Tibial artery (tissue), 4 donors: ENCODE results near the gene TUBGCP2.

Source experiments
- DNase-seq, 2 donors: peaks; one replicate each; pipeline ENCODE4 v3.0.0-alpha.2; 2019
- H3K27ac ChIP-seq, 2 donors: fragments of 200-600 bp; sonication (generic) in 1 of 2; 1 replicate in 1 of 2; 2 replicates in 1 of 2; pipeline ENCODE4 v1.5.1; 2018 to 2019; ENCODE audit warnings: mild to moderate bottlenecking in 1 of 2
- H3K27me3 ChIP-seq, 2 donors: fragments of 200-600 bp; sonication (generic) in 1 of 2; one replicate each; pipeline versions ENCODE4 v1.5.1 to v1.6.0; 2016 to 2019
- H3K36me3 ChIP-seq, 3 donors: fragments of 200-600 bp; sonication (generic) in 2 of 3; one replicate each; pipeline ENCODE4 v1.5.1; 2016 to 2019; ENCODE audit warnings: mild to moderate bottlenecking in 2 of 3
- H3K4me1 ChIP-seq, 4 donors: fragments of 200-600 bp; sonication (generic) in 2 of 4; 1 replicate in 3 of 4; 2 replicates in 1 of 4; pipeline ENCODE4 v1.5.1; 2016 to 2019
- H3K4me3 ChIP-seq, 2 donors: fragments of 200-600 bp; sonication (generic) in 1 of 2; 1 replicate in 1 of 2; 2 replicates in 1 of 2; pipeline ENCODE4 v1.5.1; 2018 to 2019; ENCODE audit warnings: mild to moderate bottlenecking in 2 of 2
- H3K9me3 ChIP-seq, 3 donors: fragments of 200-600 bp; sonication (generic) in 1 of 3; one replicate each; pipeline ENCODE4 v1.5.1; 2016 to 2019
- CTCF ChIP-seq, 2 experiments: fragments of 200-600 bp in 1 of 2; fragments of 450-650 bp in 1 of 2; IDR thresholded peaks; one replicate each; pipeline ENCODE4 v1.5.1; 2017 to 2019; ENCODE audit warnings: antibody characterized with exemption in 2 of 2, mild to moderate bottlenecking in 1 of 2, moderate library complexity in 1 of 2
- intact Hi-C: fragments of 100-400 bp; cut with DNase I; formaldehyde crosslinking; loops from one replicate; pipeline ENCODE4 v1.15.0; 2023; ENCODE audit warnings: low total_unique reads

TUBGCP2 gene

GRCh38 chr10:133260895-133261725, 47.6 kb downstream of the TUBGCP2 start:
- DNase-seq, result peak; percentile 48 to 82
- Histone ChIP-seq H3K36me3 (no peaks in the 10 kb centered on the region), H3K4me1 (peaks cover 0 to 52% (median 42%) of the 10 kb centered on the region in 4 donors), H3K4me3 (peak overlapping the region; percentile 84 to 100), H3K27ac (peak overlapping the region; percentile 86 to 95), H3K27me3 (no peaks in the 10 kb centered on the region), H3K9me3 (no peaks in the 10 kb centered on the region)
- no peak for TF ChIP-seq CTCF (IDR thresholded peaks at IDR 0.05)
- intact Hi-C loops, result loop anchor here (5.0 kb wide), 1 partner anchor 116 kb away; the partner anchor contains the start of gene PAOX

DNA sequence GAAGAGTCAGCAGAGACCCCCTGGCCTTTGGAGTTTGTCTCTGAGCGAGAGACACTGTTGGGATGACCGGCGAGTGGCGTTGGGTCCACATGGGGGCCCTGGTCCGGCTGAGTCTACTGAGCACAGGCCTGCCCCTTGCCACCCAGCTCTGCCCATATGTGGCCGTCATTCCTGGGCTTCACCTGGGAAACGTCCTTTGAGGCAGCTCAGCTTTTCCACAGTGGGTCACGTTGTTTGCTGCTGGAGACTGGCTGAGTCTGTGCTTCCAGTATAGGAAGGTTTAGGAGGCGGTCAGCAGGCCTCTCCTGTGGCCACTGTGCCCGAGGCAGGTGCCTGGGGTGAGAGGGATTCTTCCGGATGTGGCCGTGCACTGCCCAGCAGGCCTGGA, 49.1 kb downstream of the TUBGCP2 start:
- H3K36me3 ChIP-seq, result no peaks in the 10 kb centered on the region
- H3K27me3 ChIP-seq, result peaks cover 0 to 14% of the 10 kb centered on the region in 2 donors
- peaks cover 0 to 52% (median 42%) of the 10 kb centered on the region in 4 donors for H3K4me1 ChIP-seq
- intact Hi-C loops, result no loop called here
- H3K9me3 ChIP-seq, result no peaks in the 10 kb centered on the region
- no peak for TF ChIP-seq CTCF (IDR thresholded peaks at IDR 0.05)
- no peak for DNase-seq
- no peak overlapping the region for H3K4me3 ChIP-seq
- peak overlapping the region; percentile 51 to 52 for H3K27ac ChIP-seq

DNA sequence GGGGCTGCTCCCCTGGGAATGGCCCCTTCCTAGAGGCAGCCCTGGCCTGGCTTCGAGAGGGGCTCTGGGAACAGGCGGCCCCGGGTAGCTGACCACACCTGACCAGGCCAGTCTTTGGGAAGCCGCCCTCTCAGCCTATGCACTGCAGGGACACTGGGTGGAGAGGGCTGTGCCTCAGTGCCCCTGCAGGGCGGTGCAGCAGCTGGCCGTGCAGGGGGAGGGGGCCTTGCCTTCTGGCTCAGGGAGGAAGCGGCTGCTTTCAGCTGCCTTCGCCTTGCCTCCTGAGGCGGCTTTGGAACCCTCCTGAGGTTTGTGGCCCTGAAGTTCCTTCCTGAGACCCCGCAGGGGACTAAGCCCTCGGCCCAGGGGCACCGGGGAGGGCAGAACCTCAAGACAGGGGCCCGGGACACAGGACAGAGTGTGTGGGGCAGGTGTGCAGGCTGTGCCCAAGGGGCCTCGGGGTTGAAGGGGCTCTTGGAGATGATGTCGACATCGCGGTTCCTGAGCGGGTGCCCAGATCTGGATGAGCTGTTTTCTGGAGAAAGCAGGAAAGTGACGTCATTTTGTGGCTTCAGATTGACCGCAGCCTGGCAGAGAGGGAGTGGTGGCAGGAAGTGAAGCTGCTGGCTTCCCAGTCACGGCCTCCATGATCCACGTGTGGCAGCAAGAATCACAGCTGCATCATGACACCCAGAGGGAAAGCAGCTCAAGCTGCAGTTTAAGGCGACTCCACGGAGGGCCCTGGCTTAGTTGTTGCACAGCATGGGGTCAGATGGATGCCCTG, 49.7 kb downstream of the TUBGCP2 start:
- peaks cover 0 to 52% (median 42%) of the 10 kb centered on the region in 4 donors for H3K4me1 ChIP-seq
- no peak overlapping the region for H3K4me3 ChIP-seq

GRCh38 chr10:133258066-133258817, 50.4 kb downstream of the TUBGCP2 start:
- intact Hi-C loops, result no loop called here
- no peak for DNase-seq
- Histone ChIP-seq H3K27ac (peak overlapping the region; percentile 52 to 53), H3K36me3 (no peaks in the 10 kb centered on the region), H3K4me1 (peaks cover 0 to 52% (median 42%) of the 10 kb centered on the region in 4 donors), H3K27me3 (peaks cover 0 to 14% of the 10 kb centered on the region in 2 donors), H3K9me3 (no peaks in the 10 kb centered on the region), H3K4me3 (peak overlapping the region in 1 of 2 donors; percentile 10)
- TF ChIP-seq CTCF (IDR thresholded peaks at IDR 0.05), result no peak

More for the DNA sequence above, 49.7 kb downstream of the TUBGCP2 start:
- no peak for TF ChIP-seq CTCF (IDR thresholded peaks at IDR 0.05)
- DNase-seq, result peak; percentile 87 to 93
- intact Hi-C loops, result no loop called here
- H3K27me3 ChIP-seq, result peaks cover 0 to 14% of the 10 kb centered on the region in 2 donors
- no peaks in the 10 kb centered on the region for H3K9me3 ChIP-seq
- peak overlapping the region; percentile 52 to 53 for H3K27ac ChIP-seq
- H3K36me3 ChIP-seq, result no peaks in the 10 kb centered on the region

GRCh38 chr10:133257489-133258065, 51.1 kb downstream of the TUBGCP2 start:
- H3K4me1 ChIP-seq, result peaks cover 0 to 50% (median 39%) of the 10 kb centered on the region in 4 donors
- no peak for TF ChIP-seq CTCF (IDR thresholded peaks at IDR 0.05)
- peaks cover 0 to 16% of the 10 kb centered on the region in 2 donors for H3K27me3 ChIP-seq
- H3K36me3 ChIP-seq, result no peaks in the 10 kb centered on the region
- intact Hi-C loops, result no loop called here
- DNase-seq, result peak; percentile 77 to 83
- H3K27ac ChIP-seq, result peak overlapping the region in 1 of 2 donors; percentile 53
- peak overlapping the region in 1 of 2 donors; percentile 10 for H3K4me3 ChIP-seq
- H3K9me3 ChIP-seq, result no peaks in the 10 kb centered on the region
